Measurements from ENCODE around the gene RFNG. TPM values are rescaled to one million over a fixed set of nuclear protein-coding genes. Genes with fewer than 3 reads are reported as not detected.

RFNG gene
- total and polyA plus RNA-seq, 2 of the 13 experiments (the other 11 are each of a cell fraction or from before 2014, with no cell fraction given): 61.4 to 64.0 TPM

GRCh38 chr17:82056729-82057621 lies 5.4 kb upstream of the RFNG start (continued):
- TF ChIP-seq REPIN1 (CRISPR knock-in tag; IDR thresholded peaks at IDR 0.05; ENCODE audit: borderline replicate concordance, low read depth): peak; percentile 69; the same call in 1 of the 2 replicates
- TF ChIP-seq NR0B2 (CRISPR knock-in tag; IDR thresholded peaks at IDR 0.05): 0 out of 2 replicates have a peak, but pooled peaks have one; percentile 13
- TF ChIP-seq HNRNPH1 (optimal IDR thresholded peaks at IDR 0.05; ENCODE audit: low read depth, low read length): no peak
- TF ChIP-seq ZNF274 (CRISPR knock-in tag; IDR thresholded peaks at IDR 0.05): peak; percentile 71
- TF ChIP-seq TAF1 (CRISPR knock-in tag; IDR thresholded peaks at IDR 0.05): peak; percentile 45; the same call in 1 of the 2 replicates
- TF ChIP-seq ZNF484 (CRISPR knock-in tag; IDR thresholded peaks at IDR 0.05; ENCODE audit: borderline replicate concordance, low read depth): 0 out of 2 replicates have a peak, but pooled peaks have one; percentile 70
- TF ChIP-seq TEAD3 (CRISPR knock-in tag; optimal IDR thresholded peaks at IDR 0.05; ENCODE audit: borderline replicate concordance): peak; percentile 4
- TF ChIP-seq ZNF318 (CRISPR knock-in tag; IDR thresholded peaks at IDR 0.05): peak; percentile 22
- TF ChIP-seq ZNF260 (CRISPR knock-in tag; IDR thresholded peaks at IDR 0.05; ENCODE audit: borderline replicate concordance, low read depth): no peak
- no peak for TF ChIP-seq ZNF672 (CRISPR knock-in tag; IDR thresholded peaks at IDR 0.05)
- TF ChIP-seq ZSCAN30 (CRISPR knock-in tag; IDR thresholded peaks at IDR 0.05): no peak
- TF ChIP-seq NR3C1 (CRISPR knock-in tag; IDR thresholded peaks at IDR 0.05): no peak
- TF ChIP-seq BRD4 (CRISPR knock-in tag; IDR thresholded peaks at IDR 0.05): no peak
- TF ChIP-seq NFE2 (CRISPR knock-in tag; IDR thresholded peaks at IDR 0.05): no peak
- TF ChIP-seq GATAD2A (CRISPR knock-in tag; IDR thresholded peaks at IDR 0.05): 0 out of 2 replicates have a peak, but pooled peaks have one; percentile 34
- no peak for TF ChIP-seq HNRNPUL1 (IDR thresholded peaks at IDR 0.05; ENCODE audit: low read depth, low read length)
- TF ChIP-seq ZNF777 (CRISPR knock-in tag; IDR thresholded peaks at IDR 0.05): peak; percentile 33; the same call in 1 of the 2 replicates
- peak; percentile 52; the same call in 1 of the 2 replicates for TF ChIP-seq SNAI1 (CRISPR knock-in tag; IDR thresholded peaks at IDR 0.05; ENCODE audit: borderline replicate concordance)
- TF ChIP-seq PCBP2 (optimal IDR thresholded peaks at IDR 0.05; ENCODE audit: low read depth, low read length, poor library complexity, severe bottlenecking): no peak
- no peak for TF ChIP-seq ZBTB42 (CRISPR knock-in tag; IDR thresholded peaks at IDR 0.05)
- no peak for TF ChIP-seq ZFP37 (CRISPR knock-in tag; IDR thresholded peaks at IDR 0.05; ENCODE audit: borderline replicate concordance)
- no peak; the same call in 1 of the 2 replicates for TF ChIP-seq ZNF703 (CRISPR knock-in tag; IDR thresholded peaks at IDR 0.05; ENCODE audit: borderline replicate concordance)
